Measurements from ENCODE around the gene CXXC1. TPM values are rescaled to one million over a fixed set of nuclear protein-coding genes. Genes with fewer than 3 reads are reported as not detected.

Gene CXXC1
- total RNA-seq, 4 donors from 2014 or later, result 85.6 to 261 (median 130) TPM

GRCh38 chr18:50275503-50276036 lies 11.9 kb downstream of the CXXC1 start:
- DNase-seq, result no peak
- TF ChIP-seq, protein P1, sequence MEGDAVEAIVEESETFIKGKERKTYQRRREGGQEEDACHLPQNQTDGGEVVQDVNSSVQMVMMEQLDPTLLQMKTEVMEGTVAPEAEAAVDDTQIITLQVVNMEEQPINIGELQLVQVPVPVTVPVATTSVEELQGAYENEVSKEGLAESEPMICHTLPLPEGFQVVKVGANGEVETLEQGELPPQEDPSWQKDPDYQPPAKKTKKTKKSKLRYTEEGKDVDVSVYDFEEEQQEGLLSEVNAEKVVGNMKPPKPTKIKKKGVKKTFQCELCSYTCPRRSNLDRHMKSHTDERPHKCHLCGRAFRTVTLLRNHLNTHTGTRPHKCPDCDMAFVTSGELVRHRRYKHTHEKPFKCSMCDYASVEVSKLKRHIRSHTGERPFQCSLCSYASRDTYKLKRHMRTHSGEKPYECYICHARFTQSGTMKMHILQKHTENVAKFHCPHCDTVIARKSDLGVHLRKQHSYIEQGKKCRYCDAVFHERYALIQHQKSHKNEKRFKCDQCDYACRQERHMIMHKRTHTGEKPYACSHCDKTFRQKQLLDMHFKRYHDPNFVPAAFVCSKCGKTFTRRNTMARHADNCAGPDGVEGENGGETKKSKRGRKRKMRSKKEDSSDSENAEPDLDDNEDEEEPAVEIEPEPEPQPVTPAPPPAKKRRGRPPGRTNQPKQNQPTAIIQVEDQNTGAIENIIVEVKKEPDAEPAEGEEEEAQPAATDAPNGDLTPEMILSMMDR (IDR thresholded peaks at IDR 0.05), result no peak
- no peak for TF ChIP-seq POLR2A (IDR thresholded peaks at IDR 0.05)
- H3K27ac ChIP-seq, result no peak overlapping the region
- peaks cover 0 to 19% (median 10%) of the 10 kb centered on the region in 4 donors for H3K4me1 ChIP-seq
- H3K36me3 ChIP-seq, result peaks cover 0 to 71% (median 0%) of the 10 kb centered on the region in 3 donors
- H3K27me3 ChIP-seq, result no peaks in the 10 kb centered on the region
- no peak overlapping the region for H3K4me3 ChIP-seq
- no peaks in the 10 kb centered on the region for H3K9me3 ChIP-seq

GRCh38 chr18:50274941-50275340 lies 12.6 kb downstream of the CXXC1 start:
- H3K27me3 ChIP-seq, result no peaks in the 10 kb centered on the region
- no peak overlapping the region for H3K27ac ChIP-seq
- TF ChIP-seq, protein P1 (IDR thresholded peaks at IDR 0.05), result no peak
- TF ChIP-seq POLR2A (IDR thresholded peaks at IDR 0.05), result no peak
- no peak for DNase-seq
- H3K4me3 ChIP-seq, result no peak overlapping the region
- no peaks in the 10 kb centered on the region for H3K9me3 ChIP-seq
- H3K36me3 ChIP-seq, result peaks cover 0 to 71% (median 0%) of the 10 kb centered on the region in 3 donors
- peaks cover 0 to 13% (median 5%) of the 10 kb centered on the region in 4 donors for H3K4me1 ChIP-seq

- TF ChIP-seq, protein P1 (IDR thresholded peaks at IDR 0.05), result no peak
- no peak for TF ChIP-seq POLR2A (IDR thresholded peaks at IDR 0.05)
- H3K9me3 ChIP-seq, result no peaks in the 10 kb centered on the region
- no peak overlapping the region for H3K27ac ChIP-seq
- H3K4me1 ChIP-seq, result peaks cover 0 to 4% (median under 1%) of the 10 kb centered on the region in 4 donors
- no peak for DNase-seq
- H3K27me3 ChIP-seq, result no peaks in the 10 kb centered on the region
- H3K36me3 ChIP-seq, result peaks cover 0 to 78% (median 0%) of the 10 kb centered on the region in 3 donors
- no peak overlapping the region for H3K4me3 ChIP-seq
Measured at GRCh38 chr18:50274044-50274442, 13.4 kb downstream of the CXXC1 start.

DNA sequence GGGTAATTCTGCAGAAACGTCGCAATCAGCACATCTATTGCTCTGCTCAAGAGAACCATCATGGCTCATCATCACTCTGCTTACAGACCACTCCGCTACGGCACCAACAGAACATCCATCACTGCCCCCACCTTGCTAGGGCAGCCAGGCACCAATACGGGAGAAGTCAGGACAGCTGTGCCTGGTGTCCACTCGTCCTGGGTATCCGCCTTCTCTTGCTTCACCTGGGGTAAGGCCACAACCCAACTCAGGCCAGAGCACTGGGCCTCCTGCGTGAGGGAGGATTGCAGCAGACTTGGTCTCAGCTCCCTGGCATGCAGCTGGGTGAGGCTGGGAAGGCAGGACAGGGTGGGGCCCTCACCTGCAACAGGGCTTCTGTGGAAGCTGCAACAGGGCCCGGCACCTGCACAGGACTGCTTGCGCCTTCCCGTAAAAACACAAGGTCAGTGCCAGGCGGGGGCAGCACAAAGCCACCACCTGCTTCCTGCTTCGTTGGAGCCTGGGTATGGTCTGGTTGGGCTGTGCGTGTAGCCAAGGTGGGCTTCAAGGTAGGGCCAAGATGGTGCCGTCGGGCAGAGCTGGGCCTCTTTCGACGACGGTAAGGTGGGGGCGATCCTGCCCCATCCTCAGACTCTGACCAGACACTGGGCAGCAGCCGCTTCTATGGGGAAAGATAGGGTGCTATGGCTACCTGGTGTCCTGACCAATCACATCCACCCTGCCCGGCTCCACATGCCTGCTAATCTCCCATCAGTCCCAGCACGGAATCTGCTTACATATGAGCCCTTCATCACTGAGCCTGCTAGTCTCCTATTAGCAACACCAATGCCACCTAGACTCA lies 14.1 kb downstream of the CXXC1 start:
- no peaks in the 10 kb centered on the region for H3K27me3 ChIP-seq
- H3K9me3 ChIP-seq, result no peaks in the 10 kb centered on the region
- no peaks in the 10 kb centered on the region for H3K4me1 ChIP-seq
- TF ChIP-seq, protein P1 (IDR thresholded peaks at IDR 0.05), result no peak
- TF ChIP-seq POLR2A (IDR thresholded peaks at IDR 0.05), result no peak
- H3K36me3 ChIP-seq, result peaks cover 0 to 81% (median 0%) of the 10 kb centered on the region in 3 donors
- no peak overlapping the region for H3K4me3 ChIP-seq
- H3K27ac ChIP-seq, result no peak overlapping the region
- DNase-seq, result no peak

- H3K9me3 ChIP-seq, result no peaks in the 10 kb centered on the region
- DNase-seq, result no peak
- TF ChIP-seq, protein P1 (IDR thresholded peaks at IDR 0.05), result no peak
- no peak for TF ChIP-seq POLR2A (IDR thresholded peaks at IDR 0.05)
- H3K4me3 ChIP-seq, result no peak overlapping the region
- H3K27me3 ChIP-seq, result no peaks in the 10 kb centered on the region
- H3K36me3 ChIP-seq, result peaks cover 0 to 76% (median 0%) of the 10 kb centered on the region in 3 donors
- H3K4me1 ChIP-seq, result no peaks in the 10 kb centered on the region
- no peak overlapping the region for H3K27ac ChIP-seq
Measured at GRCh38 chr18:50272568-50272967, 14.9 kb downstream of the CXXC1 start.

Measured in Peyer's patch (tissue), 4 donors.